A673 (cell line): ENCODE measurements around the gene FAS.

ENCODE experiments used
- CTCF ChIP-seq: fragments of 300-800, 200-600 bp; sonication (generic); conservative IDR thresholded peaks from 2 replicates; pipeline ENCODE4 v1.5.1; 2017; ENCODE audit warnings: low read depth, mild to moderate bottlenecking, antibody characterized with exemption, low read length, moderate library complexity, mixed read lengths
- EZH2 ChIP-seq: fragments of 200-600 bp; sonication (generic); IDR thresholded peaks from 2 replicates; pipeline ENCODE4 v1.6.1; 2017; ENCODE audit warnings: borderline replicate concordance, low read depth, mild to moderate bottlenecking, mixed read lengths, antibody characterized with exemption, low read length; ENCODE audit not compliant: poor library complexity, severe bottlenecking

GRCh38 chr10:88964869-88965415 lies 25.7 kb upstream of the FAS start:
- no peak for TF ChIP-seq CTCF
- TF ChIP-seq EZH2 = no peak
